HT-29 (cell line): ENCODE results near the gene SNAI1. TPM values are rescaled to one million over a fixed set of nuclear protein-coding genes. Genes with fewer than 3 reads are reported as not detected.
"Not testable (repeated sequence)": the region's sequence is repeated elsewhere in the genome, so short reads cannot be mapped to it uniquely, and the experiment has no call there.

Source experiments
- DNase-seq: peaks from one replicate; pipeline ENCODE4 v3.0.0-alpha.2; 2015; ENCODE audit warnings: low spot score
- total RNA-seq: library from RNA; depleted of rRNA; stranded (reverse); fragments of >200 nt; shearing (Covaris generic); gene quantifications from 2 replicates; pipeline ENCODE4 v1.2.3, GENCODE V29; 2014

The SNAI1 gene
- total RNA-seq, 1 experiment from 2014 or later: 2.6 TPM

DNA sequence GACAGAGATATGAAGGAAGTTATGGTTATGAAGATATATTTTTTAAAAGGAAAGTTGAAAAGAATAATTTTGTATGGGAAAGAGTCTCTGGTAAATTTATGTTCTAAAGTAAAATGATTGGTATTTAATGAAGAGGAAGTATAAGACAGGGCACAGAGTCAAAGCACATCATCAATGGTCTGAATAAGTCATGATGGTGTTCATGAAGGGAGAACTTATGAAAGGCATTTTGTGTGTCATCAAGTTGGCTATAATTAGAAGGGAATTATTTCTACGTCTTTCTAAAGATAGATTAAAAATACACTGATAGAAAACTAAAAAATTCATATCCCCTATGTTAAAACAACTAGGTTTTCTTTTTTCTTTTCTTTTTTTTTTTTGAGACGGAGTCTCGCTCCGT, 21.4 kb upstream of the SNAI1 start:
- no peak for DNase-seq

GRCh38 chr20:49964964-49965780, 17.6 kb upstream of the SNAI1 start:
- DNase-seq: peak; percentile 81

GRCh38 chr20:49965781-49966305, 16.9 kb upstream of the SNAI1 start:
- DNase-seq: no peak

- DNase-seq: no peak
Observed at GRCh38 chr20:49966861-49967260, 15.9 kb upstream of the SNAI1 start.

DNA sequence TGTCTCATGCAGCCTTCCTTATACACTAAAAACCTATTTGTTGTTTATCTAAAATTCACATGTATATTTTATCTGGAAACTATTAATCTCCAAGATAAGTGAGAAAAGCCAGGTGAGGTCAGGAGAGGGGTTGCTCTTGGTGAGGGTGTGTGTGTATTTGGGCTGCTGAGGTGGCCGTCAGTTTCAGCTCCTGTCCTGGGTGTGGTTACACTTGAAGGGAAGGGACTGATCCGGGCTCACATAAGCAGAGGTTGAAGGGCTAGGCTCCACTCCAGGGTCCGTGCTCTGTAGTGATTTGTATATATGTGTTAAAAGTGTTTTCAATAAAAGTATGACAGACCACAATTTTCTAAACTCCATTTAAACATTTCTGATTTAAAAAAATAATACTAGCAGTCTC, 13.5 kb upstream of the SNAI1 start:
- no peak for DNase-seq

DNA sequence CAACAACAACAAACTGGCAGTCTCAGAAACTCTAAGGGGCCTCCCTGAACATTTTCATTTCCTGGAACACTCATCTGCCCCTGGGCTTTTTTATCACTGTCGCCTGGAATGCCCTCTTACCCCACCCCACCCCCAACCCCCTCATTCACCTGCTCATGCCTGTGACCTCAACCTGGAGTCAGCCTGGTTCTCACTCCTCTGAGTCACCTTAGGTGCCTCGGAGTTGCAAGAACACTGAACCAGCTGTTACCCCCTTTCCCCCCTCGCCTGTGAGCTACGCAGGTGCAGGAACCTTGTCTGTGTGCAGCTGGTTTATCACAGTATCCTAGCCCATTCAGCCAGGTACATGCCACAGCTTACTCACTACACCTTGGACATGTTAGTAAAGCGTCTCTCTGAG, 12.8 kb upstream of the SNAI1 start:
- no peak for DNase-seq

DNA sequence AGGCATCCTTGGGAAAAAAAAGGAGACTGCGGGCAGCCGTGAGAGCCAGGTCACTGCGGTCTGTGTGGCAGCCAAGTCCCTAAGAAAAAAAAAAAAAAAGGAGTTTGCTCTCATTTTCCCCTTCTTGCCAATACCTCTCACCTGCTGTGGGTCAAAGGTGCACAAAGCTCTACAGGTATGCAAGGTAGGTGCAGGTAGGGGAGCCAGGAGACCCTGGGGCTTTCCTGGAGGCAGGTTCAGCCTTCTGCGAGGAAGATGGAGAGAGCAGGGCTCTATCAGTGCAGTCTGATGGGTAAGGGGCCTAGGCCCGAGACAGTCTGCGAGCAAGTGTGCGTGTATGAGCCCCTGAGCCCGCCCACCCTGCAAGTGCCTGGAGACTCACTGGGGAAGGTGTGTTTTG, 12.3 kb upstream of the SNAI1 start:
- no peak for DNase-seq

- no peak for DNase-seq
Observed at GRCh38 chr20:49973981-49974380, 8.8 kb upstream of the SNAI1 start.

DNA sequence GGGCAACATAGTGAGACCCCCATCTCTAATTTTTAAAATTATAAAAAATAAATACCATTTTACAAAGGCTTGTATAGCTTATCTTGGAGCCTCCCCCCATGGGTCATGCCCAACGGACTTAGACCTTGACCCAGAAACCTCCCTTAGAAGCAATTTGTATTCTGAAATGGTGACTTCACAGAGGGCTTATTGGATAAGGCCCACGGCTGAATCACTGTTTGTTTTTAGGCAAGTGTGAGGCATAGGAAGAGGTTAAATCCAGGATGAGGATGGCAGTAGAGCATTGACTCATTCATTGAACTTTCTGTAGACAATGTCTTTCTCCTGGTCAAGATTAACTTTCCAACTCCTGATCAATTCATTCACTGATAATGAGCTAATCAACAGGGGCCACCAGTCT, 6.2 kb upstream of the SNAI1 start:
- DNase-seq: peak; percentile 25

DNA sequence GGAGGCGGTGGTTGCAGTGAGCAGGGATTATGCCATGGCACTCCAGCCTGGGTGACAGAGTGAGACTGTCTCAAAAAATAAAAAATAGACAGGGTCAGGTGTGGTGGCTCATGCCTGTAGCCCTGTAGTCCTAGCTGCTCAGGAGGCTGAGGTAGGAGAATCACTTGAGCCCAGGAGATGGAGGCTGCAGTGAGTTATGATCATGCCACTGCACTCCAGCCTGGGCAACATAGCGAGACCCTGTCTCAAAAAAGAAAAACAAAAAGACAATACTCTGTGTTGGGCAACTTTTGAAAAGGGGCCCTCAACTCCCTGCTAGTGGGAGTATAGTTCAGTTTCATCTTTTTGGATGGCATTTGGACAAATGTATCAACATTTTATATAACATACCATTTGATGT, 5.0 kb upstream of the SNAI1 start:
- DNase-seq: not testable (repeated sequence)

DNA sequence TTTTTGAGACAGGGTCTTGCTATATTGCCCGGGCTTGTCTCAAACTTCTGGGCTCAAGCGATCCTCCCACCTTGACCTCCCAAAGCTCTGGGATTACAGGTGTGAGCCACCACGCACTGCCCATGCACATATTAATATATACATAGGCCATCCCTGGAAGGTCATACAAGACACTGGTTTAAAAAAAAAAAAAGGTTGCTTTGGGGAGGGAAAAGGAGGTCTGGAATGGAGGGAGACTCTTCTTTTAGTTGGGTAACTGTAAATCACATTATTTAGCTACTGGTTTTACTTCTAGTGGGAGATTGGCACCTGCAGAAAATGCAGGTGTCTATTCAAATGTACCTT, 4.1 kb upstream of the SNAI1 start:
- no peak for DNase-seq

- DNase-seq: peak; percentile 78
Observed at GRCh38 chr20:49979030-49979832, 3.5 kb upstream of the SNAI1 start.

DNA sequence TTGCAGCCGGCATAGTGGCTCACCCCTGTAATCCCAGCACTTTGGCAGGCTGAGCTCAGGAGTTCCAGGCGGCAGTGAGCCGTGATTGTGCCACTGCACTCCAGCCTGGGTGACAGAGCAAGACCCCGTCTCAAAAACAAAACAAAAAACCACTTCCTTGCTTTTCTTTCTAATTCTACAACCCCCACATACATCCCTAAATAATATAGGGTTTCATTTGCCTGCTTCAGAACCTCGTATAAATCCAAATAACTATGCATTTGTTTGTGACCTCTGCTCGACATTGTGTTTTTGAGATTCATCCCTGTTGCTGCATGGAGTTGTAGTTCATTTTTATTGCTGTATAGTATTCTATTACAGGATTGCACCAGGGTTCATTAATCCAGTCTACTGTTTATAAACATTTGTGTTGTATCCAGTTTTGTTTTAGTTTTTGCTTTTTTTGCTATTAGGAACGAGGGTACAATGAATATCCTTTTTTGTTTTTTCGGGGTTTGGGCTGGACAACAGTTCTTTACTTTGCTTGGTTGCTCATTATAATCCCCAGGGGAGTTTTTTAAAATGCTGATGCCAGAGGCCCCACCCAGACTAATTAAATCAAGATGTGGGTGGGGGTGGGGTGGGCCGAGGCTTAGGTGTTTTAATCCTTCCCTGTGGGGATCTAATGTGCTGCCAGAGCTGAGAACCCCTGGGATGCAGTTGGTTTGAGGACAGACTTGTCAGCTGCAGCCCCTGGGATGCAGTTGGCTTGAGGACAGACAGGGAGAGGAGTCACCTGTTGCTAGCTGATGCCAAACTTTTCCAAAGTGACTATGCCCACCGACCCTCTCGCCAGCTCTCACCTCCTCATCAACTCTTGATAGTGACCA, 2.4 kb upstream of the SNAI1 start:
- no peak for DNase-seq

- no peak for DNase-seq
Observed at GRCh38 chr20:49981218-49982071, 1.3 kb upstream of the SNAI1 start.

DNA sequence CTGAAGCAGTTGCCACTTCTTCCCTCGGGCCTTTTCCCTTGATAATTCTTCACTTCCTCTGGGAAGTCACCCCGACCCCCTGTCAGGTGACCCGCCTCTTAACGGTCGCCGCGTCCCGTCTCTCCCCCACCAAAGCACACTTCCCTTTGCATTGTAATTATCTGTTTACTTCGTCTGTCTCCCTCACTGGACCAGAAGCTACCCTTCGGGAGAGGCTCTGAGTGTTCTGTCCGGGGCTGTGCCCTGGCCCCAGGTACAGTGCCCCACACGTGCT, 771 bp upstream of the SNAI1 start:
- DNase-seq: no peak

DNA sequence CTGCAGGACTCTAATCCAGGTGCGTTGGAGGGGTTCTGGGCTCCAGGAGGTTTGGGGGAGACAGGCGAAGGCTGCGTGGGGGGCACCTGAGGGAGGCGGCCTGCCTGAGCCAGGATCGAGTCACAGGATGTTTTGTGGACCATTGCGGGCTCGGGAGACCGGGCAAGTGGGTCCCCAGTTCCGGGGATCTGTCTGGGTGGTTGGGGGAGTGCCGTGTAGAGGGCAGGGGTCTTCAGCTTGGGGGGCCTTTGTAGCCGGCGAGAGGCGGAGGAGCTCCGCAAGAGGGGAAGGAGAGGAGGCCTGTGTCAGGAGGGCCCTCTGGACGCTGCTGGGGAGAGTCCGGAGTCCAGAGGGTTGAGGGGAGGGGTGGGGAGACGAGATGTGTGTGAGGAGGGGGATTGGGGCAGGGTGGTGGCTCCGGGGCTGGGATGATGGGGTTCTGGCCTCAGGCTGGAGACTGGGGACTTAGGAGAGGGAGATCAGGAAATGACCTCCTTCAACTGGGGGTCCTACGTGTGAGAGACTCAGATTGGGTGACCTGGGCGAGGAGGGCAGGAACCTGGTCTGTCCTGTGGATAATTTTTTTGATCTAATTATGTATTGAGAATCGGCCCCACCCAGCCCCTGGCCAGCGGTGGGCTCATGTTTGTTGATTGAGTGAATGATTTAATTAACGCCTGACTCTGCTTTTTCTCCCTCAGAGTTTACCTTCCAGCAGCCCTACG, 505 bp downstream of the SNAI1 start:
- no peak for DNase-seq

- DNase-seq: no peak
Observed at GRCh38 chr20:49983848-49984408, 1.1 kb downstream of the SNAI1 start.

- no peak for DNase-seq
Observed at GRCh38 chr20:49984426-49985153, 1.8 kb downstream of the SNAI1 start.

GRCh38 chr20:49985157-49985556, 2.4 kb downstream of the SNAI1 start:
- DNase-seq: no peak
